Left lung (tissue), 10 donors: ENCODE results near the gene TCF19. TPM values are rescaled to one million over a fixed set of nuclear protein-coding genes. Genes with fewer than 3 reads are reported as not detected.
"Not testable (repeated sequence)": the region's sequence is repeated elsewhere in the genome, so short reads cannot be mapped to it uniquely, and the experiment has no call there.

Experiments
- ATAC-seq: fragments of 200-7000 bp; cut with Tn5 transposase; one replicate; pipeline ENCODE4 v1.9.1; 2020; ENCODE audit warnings: moderate library complexity
- DNase-seq, 4 donors: peaks; one replicate each; pipeline ENCODE4 v3.0.0-alpha.2; 2013 to 2020
- H3K27ac ChIP-seq, 2 donors: fragments of 200-600 bp; sonication (generic) in 1 of 2; one replicate each; pipeline versions ENCODE4 v1.5.0 to v1.8.0; 2020 to 2021
- H3K27me3 ChIP-seq, 2 donors: fragments of 200-600 bp; sonication (generic) in 1 of 2; one replicate each; pipeline versions ENCODE4 v1.5.0 to v1.8.0; 2020 to 2021
- H3K36me3 ChIP-seq, 2 donors: fragments of 200-600 bp; sonication (generic) in 1 of 2; one replicate each; pipeline versions ENCODE4 v1.5.0 to v1.8.0; 2020 to 2021
- H3K4me1 ChIP-seq, 2 donors: fragments of 200-600 bp; one replicate each; pipeline ENCODE4 v1.8.0; 2021
- H3K4me3 ChIP-seq, 2 donors: fragments of 200-600 bp; sonication (generic) in 1 of 2; one replicate each; pipeline versions ENCODE4 v1.5.0 to v1.8.0; 2020 to 2021; ENCODE audit warnings: mild to moderate bottlenecking in 1 of 2
- H3K9me3 ChIP-seq, 2 donors: fragments of 200-600 bp; sonication (generic) in 1 of 2; one replicate each; pipeline versions ENCODE4 v1.5.0 to v1.8.0; 2020 to 2021
- CTCF ChIP-seq, 2 donors: fragments of 200-600 bp; sonication (generic) in 1 of 2; IDR thresholded peaks; one replicate each; pipeline versions ENCODE4 v1.5.0 to v1.8.0; 2021; ENCODE audit warnings: antibody characterized with exemption in 2 of 2
- intact Hi-C, 2 donors: fragments of 100-400 bp; cut with DNase I; formaldehyde crosslinking; loops; one replicate each; pipeline versions ENCODE4 v1.11.2 to v1.14.2; 2022
- polyA plus RNA-seq, 6 donors: library from polyadenylated mRNA; unstranded; fragments of 120-200 nt; gene quantifications; one replicate each; pipeline ENCODE4 v1.2.1, GENCODE V29; 2013; ENCODE audit not compliant: insufficient read length in 6 of 6
- total RNA-seq, 2 donors: library from RNA; stranded (reverse); fragmentation: NEBNext Ultra II Directional; extraction: Animal tissue kit (Norgen Biotek cat#: 25700); gene quantifications; one replicate each; pipeline ENCODE4 v1.2.1, GENCODE V29; 2021
- donor health status: DM: no; HTN: yes; CAD: no.
- donor health status: DM: no; HTN: no; CAD: no.

The TCF19 gene
- total and polyA plus RNA-seq, 8 donors = 15.8 to 26.4 (median 18.2) TPM

GRCh38 chr6:31161216-31162126 lies 3.1 kb downstream of the TCF19 start:
- no peak for ATAC-seq
- Histone ChIP-seq H3K9me3 (no peaks in the 10 kb centered on the region), H3K27ac (no peak overlapping the region), H3K4me3 (no peak overlapping the region), H3K4me1 (peaks cover 7 to 28% of the 10 kb centered on the region in 2 donors), H3K27me3 (no peaks in the 10 kb centered on the region), H3K36me3 (peaks cover 0 to 16% of the 10 kb centered on the region in 2 donors)
- intact Hi-C loops = no loop called here
- TF ChIP-seq CTCF (IDR thresholded peaks at IDR 0.05) = no peak
- DNase-seq = no peak

GRCh38 chr6:31162463-31163165 lies 4.2 kb downstream of the TCF19 start:
- peaks cover 0 to 16% of the 10 kb centered on the region in 2 donors for H3K36me3 ChIP-seq
- no peaks in the 10 kb centered on the region for H3K27me3 ChIP-seq
- no peak overlapping the region for H3K4me3 ChIP-seq
- intact Hi-C loops = no loop called here
- DNase-seq = no peak
- peaks cover 7 to 20% of the 10 kb centered on the region in 2 donors for H3K4me1 ChIP-seq
- no peak for TF ChIP-seq CTCF (IDR thresholded peaks at IDR 0.05)
- no peaks in the 10 kb centered on the region for H3K9me3 ChIP-seq
- H3K27ac ChIP-seq = no peak overlapping the region
- no peak for ATAC-seq

- no peak for TF ChIP-seq CTCF (IDR thresholded peaks at IDR 0.05)
- DNase-seq = no peak
- H3K4me1 ChIP-seq = peaks cover 6 to 15% of the 10 kb centered on the region in 2 donors
- peak; percentile 81 for ATAC-seq
- no peaks in the 10 kb centered on the region for H3K27me3 ChIP-seq
- no peak overlapping the region for H3K4me3 ChIP-seq
- no peaks in the 10 kb centered on the region for H3K9me3 ChIP-seq
- peaks cover 0 to 16% of the 10 kb centered on the region in 2 donors for H3K36me3 ChIP-seq
- intact Hi-C loops = no loop called here
- no peak overlapping the region for H3K27ac ChIP-seq
These were observed 5.5 kb downstream of the TCF19 start for GRCh38 chr6:31163922-31164321.

- H3K4me3 ChIP-seq, H3K9me3 ChIP-seq, H3K27me3 ChIP-seq, intact Hi-C loops, H3K27ac ChIP-seq, H3K4me1 ChIP-seq, ATAC-seq, DNase-seq: not testable (repeated sequence)
- H3K36me3 ChIP-seq = peaks cover 0 to 16% of the 10 kb centered on the region in 2 donors
These were observed 6.2 kb downstream of the TCF19 start for GRCh38 chr6:31164475-31165063.

- DNase-seq, H3K4me1 ChIP-seq, H3K27me3 ChIP-seq, H3K9me3 ChIP-seq, ATAC-seq, H3K4me3 ChIP-seq, intact Hi-C loops, H3K27ac ChIP-seq: not testable (repeated sequence)
- peaks cover 0 to 16% of the 10 kb centered on the region in 2 donors for H3K36me3 ChIP-seq
These were observed 6.9 kb downstream of the TCF19 start for GRCh38 chr6:31165064-31165832.
